Activated CD4-positive, alpha-beta T cell treated with anti-CD3 and anti-CD28 coated beads, Interleukin-10, Interleukin-2, amounts not matched to agents 100 ng/mL and 50 ng/mL, durations not matched to agents 16 hours and 8 hours (primary cell): ENCODE results near the gene CITED1.

Experiments
- DNase-seq: peaks from one replicate; pipeline ENCODE4 v3.0.0-alpha.2; 2020

CITED1 gene

DNA sequence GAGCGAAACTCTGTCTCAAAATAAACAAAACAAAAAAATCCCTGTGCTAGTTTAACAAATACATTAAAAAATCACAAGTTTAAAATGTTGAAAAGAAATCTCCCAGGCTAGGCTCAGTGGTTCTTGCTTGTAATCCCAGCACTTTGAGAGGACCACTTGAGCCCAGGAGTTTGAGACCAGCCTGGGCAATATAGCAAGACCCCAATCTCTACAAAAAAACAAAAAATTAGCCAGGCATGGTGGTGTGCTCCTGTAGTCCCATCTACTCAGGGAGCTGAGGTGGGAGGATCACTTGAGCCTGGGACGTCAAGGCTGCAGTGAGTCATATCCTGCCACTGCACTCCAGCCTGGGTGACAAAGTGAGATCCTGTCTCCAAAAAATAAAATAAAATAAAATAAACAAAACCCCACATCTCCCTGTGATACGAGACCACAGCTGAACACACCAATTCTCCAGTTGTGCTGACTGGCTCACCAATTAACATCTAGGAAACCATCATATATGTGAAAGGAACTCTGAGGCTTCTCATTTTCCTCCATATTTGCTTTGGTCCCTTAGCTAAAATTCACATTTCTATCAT lies 36.0 kb downstream of the CITED1 start:
- peak; percentile 62 for DNase-seq

DNA sequence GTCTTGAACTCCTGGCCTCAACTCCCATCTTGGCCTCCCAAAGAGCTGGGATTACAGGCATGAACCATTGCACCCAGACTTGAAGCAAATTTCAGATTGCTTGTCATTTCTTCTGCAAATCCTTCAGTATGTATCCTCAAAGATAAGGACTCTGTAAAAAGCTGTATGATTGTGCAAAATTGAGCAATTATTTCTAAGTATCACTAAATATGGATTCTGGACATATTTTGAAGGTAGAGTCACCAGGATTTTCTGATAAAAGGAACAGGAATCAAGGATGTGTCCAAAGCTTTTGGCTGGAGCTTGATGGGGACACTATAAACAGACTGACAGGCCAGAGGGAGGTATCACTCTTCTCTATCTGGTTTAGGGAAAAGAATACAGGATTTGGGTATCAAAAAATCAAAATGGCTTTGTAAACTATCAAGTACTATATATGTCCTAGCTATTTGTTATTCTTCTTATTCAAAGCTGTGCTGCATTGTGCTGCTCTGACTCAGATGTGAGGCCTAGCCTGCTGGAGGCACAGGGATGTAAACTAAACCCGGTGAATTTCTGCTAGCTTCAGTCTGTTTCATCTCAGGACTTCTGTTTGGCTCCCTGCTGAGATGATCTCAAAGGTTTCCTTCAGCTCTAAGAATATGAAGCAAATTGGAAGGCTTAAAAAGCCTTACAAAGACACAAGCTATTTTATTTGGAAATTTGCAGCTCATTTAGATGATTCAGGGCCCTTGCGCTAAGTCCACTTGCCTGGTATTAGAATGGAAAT lies 36.9 kb downstream of the CITED1 start:
- DNase-seq: no peak

DNA sequence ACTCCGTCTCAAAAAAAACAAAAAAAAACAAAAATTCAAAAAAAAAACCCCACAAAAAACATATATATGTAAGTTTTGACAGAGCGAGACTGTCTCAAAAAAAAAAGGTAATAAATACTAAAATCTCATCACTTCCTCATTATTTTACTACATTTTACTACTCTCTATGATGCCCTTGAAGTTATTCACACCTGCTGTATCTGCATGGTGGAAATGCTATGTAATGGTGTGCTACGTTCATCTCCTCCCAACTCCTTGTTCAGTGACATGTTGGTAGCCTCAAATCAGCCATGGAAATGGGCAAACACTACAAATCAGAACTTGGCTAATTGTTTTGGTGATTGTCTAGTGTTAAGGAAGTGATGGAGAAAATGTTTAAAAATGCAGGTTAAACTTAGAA lies 40.5 kb downstream of the CITED1 start:
- DNase-seq: no peak

DNA sequence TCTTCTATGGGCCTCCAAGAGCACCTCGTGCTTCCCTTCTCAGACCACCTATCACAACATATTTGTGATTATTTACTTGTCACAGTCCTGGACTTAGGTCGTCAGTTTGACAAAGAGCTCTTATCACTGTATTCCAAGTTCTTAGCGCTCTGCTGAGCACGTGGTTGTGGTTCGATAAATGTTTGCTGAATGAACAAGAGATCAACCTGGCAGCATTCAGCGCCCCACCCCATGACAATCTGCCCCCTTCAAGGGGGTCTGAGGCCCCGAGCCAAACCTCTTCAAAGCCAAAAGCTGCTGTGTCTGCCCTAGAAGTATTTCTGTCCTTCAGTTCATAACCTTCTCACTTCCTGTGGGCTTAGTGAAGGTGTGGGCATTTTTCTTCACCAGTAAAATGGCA lies 43.6 kb downstream of the CITED1 start:
- DNase-seq: no peak

DNA sequence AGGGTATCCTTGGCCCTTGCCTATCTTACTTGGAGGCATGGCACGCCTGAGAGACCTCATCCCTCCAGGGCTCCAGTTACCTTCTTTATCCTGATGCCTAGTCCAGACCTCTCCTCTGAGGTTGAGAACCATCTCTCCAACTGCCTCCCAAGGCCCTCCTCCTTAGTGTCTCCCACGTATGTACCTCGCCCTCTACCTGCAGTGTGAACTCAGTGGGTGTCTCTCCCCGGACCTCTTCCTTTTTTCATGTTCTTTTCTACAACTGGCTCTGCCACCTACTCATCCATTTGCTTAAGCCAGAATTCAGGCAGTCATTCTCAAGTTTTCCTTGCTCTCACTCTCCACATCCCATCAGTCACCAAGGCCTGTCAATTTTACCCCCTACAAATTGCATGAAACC lies 45.3 kb downstream of the CITED1 start:
- no peak for DNase-seq

DNA sequence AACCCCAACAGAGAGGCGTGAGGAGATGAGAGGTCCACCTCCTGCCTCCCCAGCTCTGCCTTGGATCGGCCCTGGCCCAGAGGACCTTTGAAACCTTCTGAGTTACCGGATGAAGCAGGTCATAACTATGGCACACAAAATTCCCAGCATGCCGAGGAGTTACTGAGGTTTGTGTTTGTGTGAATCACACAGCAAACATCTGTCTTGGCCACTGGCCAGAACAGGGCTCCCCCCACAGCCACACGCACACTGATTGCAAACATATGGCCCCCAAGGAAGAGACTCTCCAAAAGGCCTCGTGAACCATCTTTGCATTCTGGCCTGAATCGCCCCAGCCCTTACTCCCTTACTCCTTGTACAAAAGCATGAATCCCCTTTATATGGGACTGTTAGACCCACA lies 47.5 kb downstream of the CITED1 start:
- no peak for DNase-seq

DNA sequence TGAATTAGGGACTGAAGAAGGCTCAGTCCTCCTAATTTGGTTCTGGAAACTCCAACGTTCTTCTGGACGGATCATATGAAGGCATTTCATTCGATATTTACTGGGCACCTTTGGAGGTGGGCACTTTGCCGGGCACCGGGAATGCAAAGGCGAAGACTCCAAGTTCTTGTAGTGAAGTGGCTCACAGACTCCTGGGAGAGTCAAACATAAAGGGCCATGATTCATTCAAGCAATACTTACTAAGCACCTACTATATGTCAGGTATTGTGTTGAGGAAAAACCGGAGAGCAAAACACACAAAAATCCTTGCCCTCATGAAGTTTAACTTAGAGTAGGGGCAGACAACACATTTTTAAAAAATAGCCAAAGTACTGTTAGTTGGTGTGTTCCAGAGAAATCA lies 49.9 kb downstream of the CITED1 start:
- no peak for DNase-seq

DNA sequence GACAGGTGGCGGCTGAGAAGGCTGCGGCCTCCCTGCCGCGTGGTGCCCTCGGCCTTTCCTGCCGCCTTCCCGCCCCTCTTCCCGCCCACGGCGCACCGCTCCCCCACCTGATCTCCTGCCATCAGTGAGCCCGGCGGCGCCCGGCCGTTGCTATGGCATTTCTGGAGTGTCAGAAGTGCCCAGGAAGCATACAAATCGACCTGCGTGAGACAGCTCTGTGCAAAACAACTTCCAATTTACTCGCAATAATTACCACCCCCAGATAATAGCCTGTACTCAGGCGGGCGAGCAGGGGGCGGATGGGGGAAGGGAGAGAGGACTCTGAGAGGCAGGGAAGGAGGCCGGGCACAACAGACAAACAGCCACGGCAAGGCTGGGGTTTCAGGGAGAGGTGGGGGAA lies 50.3 kb downstream of the CITED1 start:
- DNase-seq: no peak

DNA sequence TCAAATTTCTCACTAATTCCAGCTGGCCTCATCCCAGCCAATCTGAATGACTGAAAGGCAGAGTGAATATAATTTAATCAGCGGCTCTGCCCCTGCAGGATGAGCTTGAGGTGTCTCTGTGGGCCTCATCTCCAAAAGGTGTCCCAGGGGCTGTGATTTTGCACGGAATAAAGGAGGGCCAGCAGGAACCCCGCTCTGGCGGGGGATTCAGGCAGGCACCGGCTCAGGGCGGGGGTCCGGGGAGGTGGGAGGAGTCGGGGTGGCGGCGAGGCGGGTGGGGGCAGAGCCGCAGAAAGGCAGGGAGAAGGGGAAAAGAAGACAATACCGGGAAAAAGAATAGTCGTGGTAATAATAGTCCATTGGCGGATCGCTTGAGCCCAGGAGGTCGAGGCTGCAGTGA lies 50.9 kb downstream of the CITED1 start:
- DNase-seq: no peak

DNA sequence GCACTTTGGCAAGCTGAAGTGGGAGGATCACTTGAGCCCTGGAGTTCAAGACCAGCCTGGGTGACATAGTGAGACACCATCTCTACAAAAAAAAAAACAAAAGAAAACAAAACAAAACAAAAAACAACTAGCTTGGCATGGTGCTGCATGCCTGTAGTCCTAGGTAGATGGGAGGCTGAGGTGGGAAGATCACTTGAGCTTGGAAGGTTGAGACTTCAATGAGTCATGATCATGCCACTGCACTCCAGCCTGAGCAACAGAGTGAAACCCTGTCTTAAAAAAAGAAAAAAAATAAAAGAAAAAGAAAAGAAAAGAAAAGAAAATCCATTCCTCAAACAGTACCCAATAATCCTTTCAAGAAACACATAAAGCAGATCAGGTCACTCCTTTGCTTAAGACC lies 52.0 kb downstream of the CITED1 start:
- no peak for DNase-seq
